Liver (tissue), 9 donors: ENCODE results near the gene HSF4. TPM values are rescaled to one million over a fixed set of nuclear protein-coding genes. Genes with fewer than 3 reads are reported as not detected.

Experiments used
- DNase-seq: peaks from one replicate; pipeline ENCODE4 v3.0.0-alpha.2; 2017; ENCODE audit warnings: low spot score
- H3K27ac ChIP-seq, 2 donors: one replicate each; pipeline ENCODE4 v1.7.0; 2013; ENCODE audit warnings: inconsistent platforms in 2 of 2, low read length in 2 of 2, control low read depth in 1 of 2, low read depth in 1 of 2, mild to moderate bottlenecking in 1 of 2
- H3K27me3 ChIP-seq, 4 donors: one replicate each; pipeline versions ENCODE4 v1.6.1 to v1.7.0; 2013; ENCODE audit warnings: low read length in 3 of 4, inconsistent platforms in 1 of 4, mild to moderate bottlenecking in 1 of 4, moderate library complexity in 1 of 4; ENCODE audit not compliant: control insufficient read depth in 4 of 4, insufficient read depth in 4 of 4
- H3K36me3 ChIP-seq, 4 donors: one replicate each; pipeline versions ENCODE4 v1.6.1 to v1.7.0; 2013; ENCODE audit warnings: low read length in 3 of 4, mild to moderate bottlenecking in 3 of 4, low read depth in 1 of 4, moderate library complexity in 1 of 4; ENCODE audit not compliant: control insufficient read depth in 4 of 4, insufficient read depth in 3 of 4
- H3K4me1 ChIP-seq, 4 donors: one replicate each; pipeline versions ENCODE4 v1.6.1 to v1.7.0; 2013; ENCODE audit warnings: low read length in 3 of 4, mild to moderate bottlenecking in 3 of 4, moderate library complexity in 1 of 4; ENCODE audit not compliant: control insufficient read depth in 4 of 4, insufficient read depth in 4 of 4
- H3K4me3 ChIP-seq, 3 donors: one replicate each; pipeline versions ENCODE4 v1.6.1 to v1.7.0; 2013; ENCODE audit warnings: low read length in 3 of 3, control low read depth in 1 of 3, low read depth in 1 of 3, mild to moderate bottlenecking in 1 of 3
- H3K9ac ChIP-seq, 2 donors: one replicate each; pipeline ENCODE4 v1.7.0; 2013; ENCODE audit warnings: low read length in 2 of 2, mild to moderate bottlenecking in 2 of 2, moderate library complexity in 2 of 2, control low read depth in 1 of 2, low read depth in 1 of 2
- H3K9me3 ChIP-seq, 4 donors: one replicate each; pipeline versions ENCODE4 v1.6.1 to v1.7.0; 2013; ENCODE audit warnings: low read length in 3 of 4; ENCODE audit not compliant: control insufficient read depth in 4 of 4
- EGR1 ChIP-seq, 2 donors: IDR thresholded peaks; 2 replicates each; pipeline ENCODE4 v1.6.1; 2016 to 2018; ENCODE audit warnings: antibody characterized with exemption in 2 of 2, low read depth in 2 of 2
- FOXA1 ChIP-seq: IDR thresholded peaks from 2 replicates; pipeline ENCODE4 v1.6.1; 2016; ENCODE audit warnings: antibody characterized with exemption
- JUND ChIP-seq, 2 donors: IDR thresholded peaks; 2 replicates each; pipeline ENCODE4 v1.6.1; 2016; ENCODE audit warnings: antibody characterized with exemption in 2 of 2
- RXRA ChIP-seq, 2 donors: IDR thresholded peaks; 2 replicates each; pipeline ENCODE4 v1.6.1; 2017 to 2018; ENCODE audit warnings: antibody characterized with exemption in 2 of 2, mild to moderate bottlenecking in 1 of 2
- SP1 ChIP-seq: IDR thresholded peaks from 2 replicates; pipeline ENCODE4 v1.6.1; 2018; ENCODE audit warnings: antibody characterized with exemption, mild to moderate bottlenecking
- TAF1 ChIP-seq: conservative IDR thresholded peaks from 2 replicates; pipeline ENCODE4 v1.6.1; 2016; ENCODE audit warnings: antibody characterized with exemption, mild to moderate bottlenecking
- WGBS: extraction: QIAGEN DNeasy Blood & Tissue Kit; methylation state at CpG from one replicate; pipeline ENCODE4 v1.1.7; 2013; 5-methylcytosine and 5-hydroxymethylcytosine counted together
- polyA plus RNA-seq, 2 donors: library from polyadenylated mRNA; stranded (reverse) in 1 of 2; unstranded in 1 of 2; fragments of 200-250 nt in 1 of 2; fragments of >200 nt in 1 of 2; fragmentation: Nextera tagmentation in 1 of 2; extraction: Ambion mirVana in 1 of 2; gene quantifications; one replicate each; pipeline versions ENCODE4 v1.2.1 to v1.2.3, GENCODE V29; 2013 to 2015
- total RNA-seq, 2 donors: library from RNA; depleted of rRNA; stranded (reverse); fragments of >200 nt; gene quantifications; one replicate each; pipeline ENCODE4 v1.2.3, GENCODE V29; 2014
- TF ChIP-seq, protein P1 (sequence below): IDR thresholded peaks from 2 replicates; pipeline ENCODE4 v1.6.1; 2016; ENCODE audit warnings: antibody characterized with exemption
- TF ChIP-seq, protein P2 (sequence below): IDR thresholded peaks from 2 replicates; pipeline ENCODE4 v1.6.1; 2016; ENCODE audit warnings: antibody characterized with exemption
- TF ChIP-seq, protein P3 (sequence below): IDR thresholded peaks from 2 replicates; pipeline ENCODE4 v1.6.1; 2016; ENCODE audit warnings: antibody characterized with exemption, mild to moderate bottlenecking
- TF ChIP-seq, protein P4 (sequence below): fragments of 150-350 bp; IDR thresholded peaks from 2 replicates; pipeline ENCODE4 v1.5.1; 2017; ENCODE audit warnings: improper control_type of control experiment, low read depth, low read length; ENCODE audit not compliant: missing input control
- donor health status: healthy.
- donor health status: healthy.
- donor health status: healthy.
- donor health status: healthy.
- donor health status: healthy.

The HSF4 gene
- total and polyA plus RNA-seq, 4 donors = 0.42 to 5.1 (median 4.3) TPM

DNA sequence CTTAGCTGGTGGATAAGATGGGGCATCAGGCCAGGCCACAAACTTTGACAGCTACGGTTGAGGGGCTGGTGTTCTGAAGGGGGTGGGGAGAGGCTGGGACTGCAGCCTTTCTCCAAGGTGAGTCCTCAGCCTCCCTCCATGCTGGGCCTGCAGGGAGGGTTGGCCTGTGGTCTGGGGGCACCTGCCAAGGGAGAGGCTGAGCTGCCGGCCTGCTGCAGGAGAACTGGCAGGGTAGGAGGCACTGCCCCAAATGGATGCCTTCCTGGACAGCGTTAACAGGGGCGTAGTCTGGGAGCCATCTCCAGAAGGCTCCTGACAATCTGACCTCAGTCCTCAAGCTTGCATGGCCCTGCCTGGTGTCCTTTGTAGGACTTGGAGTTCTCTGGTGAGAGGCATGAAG lies 39.5 kb downstream of the HSF4 start:
- Histone ChIP-seq H3K4me3 (no peak overlapping the region), H3K9ac (no peak overlapping the region), H3K27me3 (no peaks in the 10 kb centered on the region), H3K27ac (no peak overlapping the region), H3K9me3 (no peaks in the 10 kb centered on the region), H3K36me3 (peaks cover 2 to 27% (median 8%) of the 10 kb centered on the region in 4 donors), H3K4me1 (peaks cover 2 to 8% (median 4%) of the 10 kb centered on the region in 4 donors)
- TF ChIP-seq, protein P1, sequence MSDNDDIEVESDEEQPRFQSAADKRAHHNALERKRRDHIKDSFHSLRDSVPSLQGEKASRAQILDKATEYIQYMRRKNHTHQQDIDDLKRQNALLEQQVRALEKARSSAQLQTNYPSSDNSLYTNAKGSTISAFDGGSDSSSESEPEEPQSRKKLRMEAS = no peak
- TF ChIP-seq, protein P2, sequence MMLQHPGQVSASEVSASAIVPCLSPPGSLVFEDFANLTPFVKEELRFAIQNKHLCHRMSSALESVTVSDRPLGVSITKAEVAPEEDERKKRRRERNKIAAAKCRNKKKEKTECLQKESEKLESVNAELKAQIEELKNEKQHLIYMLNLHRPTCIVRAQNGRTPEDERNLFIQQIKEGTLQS = no peak
- no peak for TF ChIP-seq EGR1 (IDR thresholded peaks at IDR 0.05; ENCODE audit: low read depth in 2 of 2)
- 90% methylated on average over 4 of the region's 4 CpGs for WGBS
- DNase-seq = no peak

DNA sequence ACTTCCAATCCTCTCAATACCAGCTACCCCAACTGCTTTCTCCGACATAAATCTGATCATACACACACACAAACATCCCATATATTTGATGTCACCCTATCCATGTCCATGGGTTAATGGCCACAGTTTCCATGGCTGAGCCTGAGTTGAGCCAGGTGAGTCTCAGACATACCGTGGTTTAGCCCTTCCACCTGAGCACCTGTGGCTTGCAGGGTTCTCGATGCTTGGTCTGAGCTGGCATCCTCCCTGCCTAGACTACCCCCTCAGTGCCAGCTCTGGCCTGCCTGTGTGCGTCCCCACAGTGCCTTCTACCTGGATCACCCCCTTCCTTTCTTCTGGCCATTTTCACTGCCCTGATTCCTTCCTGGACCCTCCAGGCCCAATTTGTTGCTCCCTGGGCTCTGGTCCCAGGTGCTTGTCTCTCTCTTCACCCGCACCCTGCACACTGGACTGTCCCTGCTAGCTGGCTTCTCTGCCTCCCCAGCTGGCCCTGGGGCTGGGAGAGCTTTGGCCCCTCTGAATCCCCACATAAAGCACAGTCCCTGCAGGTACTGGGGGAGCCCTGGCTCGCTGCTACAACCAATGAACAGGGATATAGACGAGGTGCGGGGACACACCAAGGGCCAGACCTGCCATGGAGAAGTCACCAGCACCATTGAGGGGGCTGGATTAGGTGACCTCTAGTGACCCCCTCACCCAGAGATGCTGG lies 41.7 kb downstream of the HSF4 start:
- peaks cover 2 to 27% (median 7%) of the 10 kb centered on the region in 4 donors for H3K36me3 ChIP-seq
- peaks cover 13 to 23% (median 17%) of the 10 kb centered on the region in 4 donors for H3K4me1 ChIP-seq
- 95% methylated on average over 8 of the region's 8 CpGs for WGBS
- no peaks in the 10 kb centered on the region for H3K9me3 ChIP-seq
- TF ChIP-seq RXRA (IDR thresholded peaks at IDR 0.05) = no peak
- TF ChIP-seq, protein P2 = no peak
- no peak for TF ChIP-seq TAF1
- TF ChIP-seq, protein P3, sequence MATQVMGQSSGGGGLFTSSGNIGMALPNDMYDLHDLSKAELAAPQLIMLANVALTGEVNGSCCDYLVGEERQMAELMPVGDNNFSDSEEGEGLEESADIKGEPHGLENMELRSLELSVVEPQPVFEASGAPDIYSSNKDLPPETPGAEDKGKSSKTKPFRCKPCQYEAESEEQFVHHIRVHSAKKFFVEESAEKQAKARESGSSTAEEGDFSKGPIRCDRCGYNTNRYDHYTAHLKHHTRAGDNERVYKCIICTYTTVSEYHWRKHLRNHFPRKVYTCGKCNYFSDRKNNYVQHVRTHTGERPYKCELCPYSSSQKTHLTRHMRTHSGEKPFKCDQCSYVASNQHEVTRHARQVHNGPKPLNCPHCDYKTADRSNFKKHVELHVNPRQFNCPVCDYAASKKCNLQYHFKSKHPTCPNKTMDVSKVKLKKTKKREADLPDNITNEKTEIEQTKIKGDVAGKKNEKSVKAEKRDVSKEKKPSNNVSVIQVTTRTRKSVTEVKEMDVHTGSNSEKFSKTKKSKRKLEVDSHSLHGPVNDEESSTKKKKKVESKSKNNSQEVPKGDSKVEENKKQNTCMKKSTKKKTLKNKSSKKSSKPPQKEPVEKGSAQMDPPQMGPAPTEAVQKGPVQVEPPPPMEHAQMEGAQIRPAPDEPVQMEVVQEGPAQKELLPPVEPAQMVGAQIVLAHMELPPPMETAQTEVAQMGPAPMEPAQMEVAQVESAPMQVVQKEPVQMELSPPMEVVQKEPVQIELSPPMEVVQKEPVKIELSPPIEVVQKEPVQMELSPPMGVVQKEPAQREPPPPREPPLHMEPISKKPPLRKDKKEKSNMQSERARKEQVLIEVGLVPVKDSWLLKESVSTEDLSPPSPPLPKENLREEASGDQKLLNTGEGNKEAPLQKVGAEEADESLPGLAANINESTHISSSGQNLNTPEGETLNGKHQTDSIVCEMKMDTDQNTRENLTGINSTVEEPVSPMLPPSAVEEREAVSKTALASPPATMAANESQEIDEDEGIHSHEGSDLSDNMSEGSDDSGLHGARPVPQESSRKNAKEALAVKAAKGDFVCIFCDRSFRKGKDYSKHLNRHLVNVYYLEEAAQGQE = no peak
- TF ChIP-seq, protein P1 = no peak
- no peak for TF ChIP-seq SP1
- no peak for TF ChIP-seq FOXA1
- TF ChIP-seq JUND (IDR thresholded peaks at IDR 0.05) = no peak
- TF ChIP-seq, protein P4, sequence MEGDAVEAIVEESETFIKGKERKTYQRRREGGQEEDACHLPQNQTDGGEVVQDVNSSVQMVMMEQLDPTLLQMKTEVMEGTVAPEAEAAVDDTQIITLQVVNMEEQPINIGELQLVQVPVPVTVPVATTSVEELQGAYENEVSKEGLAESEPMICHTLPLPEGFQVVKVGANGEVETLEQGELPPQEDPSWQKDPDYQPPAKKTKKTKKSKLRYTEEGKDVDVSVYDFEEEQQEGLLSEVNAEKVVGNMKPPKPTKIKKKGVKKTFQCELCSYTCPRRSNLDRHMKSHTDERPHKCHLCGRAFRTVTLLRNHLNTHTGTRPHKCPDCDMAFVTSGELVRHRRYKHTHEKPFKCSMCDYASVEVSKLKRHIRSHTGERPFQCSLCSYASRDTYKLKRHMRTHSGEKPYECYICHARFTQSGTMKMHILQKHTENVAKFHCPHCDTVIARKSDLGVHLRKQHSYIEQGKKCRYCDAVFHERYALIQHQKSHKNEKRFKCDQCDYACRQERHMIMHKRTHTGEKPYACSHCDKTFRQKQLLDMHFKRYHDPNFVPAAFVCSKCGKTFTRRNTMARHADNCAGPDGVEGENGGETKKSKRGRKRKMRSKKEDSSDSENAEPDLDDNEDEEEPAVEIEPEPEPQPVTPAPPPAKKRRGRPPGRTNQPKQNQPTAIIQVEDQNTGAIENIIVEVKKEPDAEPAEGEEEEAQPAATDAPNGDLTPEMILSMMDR = no peak
- no peak overlapping the region for H3K4me3 ChIP-seq
- H3K27ac ChIP-seq = no peak overlapping the region
- no peak for DNase-seq
- no peak overlapping the region for H3K9ac ChIP-seq
- H3K27me3 ChIP-seq = no peaks in the 10 kb centered on the region
